H1 (cell line): ENCODE results near the gene HES5. TPM values are rescaled to one million over a fixed set of nuclear protein-coding genes. Genes with fewer than 3 reads are reported as not detected.

Experiments
- CTCF ChIA-PET: fragments of 300-600 bp; sonication (Branson Sonifier 250); formaldehyde crosslinking; loops from one replicate; lab custom pipeline; 2021; ENCODE audit not compliant: partially characterized antibody; lab: Charles Lee
- POLR2A ChIA-PET: fragments of 300-600 bp; sonication (Branson Sonifier 250); formaldehyde crosslinking; loops from one replicate; lab custom pipeline; 2021; ENCODE audit warnings: inconsistent platforms; ENCODE audit not compliant: partially characterized antibody; lab: Charles Lee
- DNase-seq, 2 experiments: peaks; one replicate each; pipeline versions ENCODE4 v3.0.0 to v3.0.0-alpha.2; 2010 to 2022; ENCODE audit warnings: low spot score in 2 of 2, low read depth in 1 of 2, mixed read lengths in 1 of 2
- FAIRE-seq: peaks from 2 replicates; lab custom pipeline; 2011; peaks lifted over from hg19 to GRCh38; lab: Jason Lieb, UNC
- H2AFZ ChIP-seq: 2 replicates; pipeline ENCODE4 v1.8.1; 2012; ENCODE audit warnings: low read length, inconsistent platforms
- H2AK5ac ChIP-seq: 2 replicates; pipeline ENCODE4 v1.6.1; 2013; ENCODE audit warnings: low read depth, low read length
- H2BK120ac ChIP-seq: replicated peaks from 2 replicates; pipeline ENCODE3; 2013; ENCODE audit warnings: low read depth, low read length, inconsistent platforms
- H2BK12ac ChIP-seq: 2 replicates; pipeline ENCODE4 v1.6.1; 2013; ENCODE audit warnings: low read depth, low read length
- H2BK15ac ChIP-seq: 2 replicates; pipeline ENCODE4 v1.6.1; 2013; ENCODE audit warnings: low read length
- H2BK20ac ChIP-seq: 2 replicates; pipeline ENCODE4 v1.6.1; 2013; ENCODE audit warnings: low read length
- H2BK5ac ChIP-seq: 2 replicates; pipeline ENCODE4 v1.6.1; 2013; ENCODE audit warnings: low read depth, low read length
- H3K14ac ChIP-seq: 2 replicates; pipeline ENCODE4 v1.6.1; 2013; ENCODE audit warnings: inconsistent platforms; ENCODE audit not compliant: insufficient read length
- H3K18ac ChIP-seq: 2 replicates; pipeline ENCODE4 v1.6.1; 2013; ENCODE audit warnings: low read length; ENCODE audit errors: extremely low read depth
- H3K23ac ChIP-seq: 2 replicates; pipeline ENCODE4 v1.6.1; 2013; ENCODE audit warnings: inconsistent platforms; ENCODE audit not compliant: insufficient read length
- H3K23me2 ChIP-seq: 2 replicates; pipeline ENCODE4 v1.6.1; 2013; ENCODE audit warnings: low read depth, low read length
- H3K27ac ChIP-seq: 2 replicates; pipeline ENCODE4 v1.6.1; 2011; ENCODE audit warnings: low read depth, low read length, inconsistent platforms
- H3K27me3 ChIP-seq, 4 experiments: replicated peaks in 1 of 4; 1 replicate in 1 of 4; 2 replicates in 3 of 4; pipeline versions ENCODE4 v1.6.1 to v1.8.1; 2011 to 2013; ENCODE audit warnings: low read length in 3 of 4, mild to moderate bottlenecking in 3 of 4, inconsistent platforms in 2 of 4, mixed read lengths in 2 of 4, moderate library complexity in 1 of 4; ENCODE audit not compliant: control insufficient read depth in 3 of 4, insufficient read depth in 3 of 4; ENCODE audit errors: extremely low read depth in 1 of 4
- H3K36me3 ChIP-seq, 4 experiments: 2 replicates each; pipeline versions ENCODE4 v1.6.1 to v1.8.1; 2011 to 2013; ENCODE audit warnings: mild to moderate bottlenecking in 4 of 4, low read length in 3 of 4, moderate library complexity in 2 of 4, control low read depth in 1 of 4, inconsistent platforms in 1 of 4; ENCODE audit not compliant: insufficient read depth in 4 of 4, control insufficient read depth in 2 of 4
- H3K4ac ChIP-seq: replicated peaks from 2 replicates; pipeline ENCODE3; 2013; ENCODE audit warnings: low read length, low read depth, mixed read lengths, inconsistent platforms; ENCODE audit not compliant: insufficient read length
- H3K4me1 ChIP-seq, 4 experiments: replicated peaks in 1 of 4; 1 replicate in 1 of 4; 2 replicates in 3 of 4; pipeline versions ENCODE4 v1.6.1 to v1.8.1; 2011 to 2013; ENCODE audit warnings: low read length in 3 of 4, inconsistent platforms in 2 of 4, mixed read lengths in 1 of 4; ENCODE audit not compliant: insufficient read depth in 4 of 4, control insufficient read depth in 3 of 4
- H3K4me2 ChIP-seq, 2 experiments: 2 replicates each; pipeline versions ENCODE4 v1.6.1 to v1.8.1; 2011 to 2013; ENCODE audit warnings: low read depth in 2 of 2, low read length in 2 of 2, control low read depth in 1 of 2, inconsistent platforms in 1 of 2, mild to moderate bottlenecking in 1 of 2; ENCODE audit not compliant: insufficient read depth in 1 of 2
- H3K4me3 ChIP-seq, 4 experiments: fragments of 200-600, 300-600 bp in 1 of 4; sonication (generic), shearing (Covaris generic), sonication (Bioruptor Twin) in 1 of 4; 2 replicates each; pipeline versions ENCODE4 v1.5.1 to v1.8.1; 2011 to 2016; ENCODE audit warnings: low read length in 4 of 4, low read depth in 3 of 4, control low read depth in 2 of 4, inconsistent platforms in 2 of 4, mild to moderate bottlenecking in 2 of 4, mixed read lengths in 1 of 4, moderate library complexity in 1 of 4; ENCODE audit not compliant: insufficient read depth in 2 of 4; ENCODE audit errors: extremely low read depth in 1 of 4
- H3K56ac ChIP-seq: replicated peaks from 2 replicates; pipeline ENCODE3; 2013; ENCODE audit warnings: low read depth, mild to moderate bottlenecking, mixed read lengths, low read length, inconsistent platforms; ENCODE audit not compliant: insufficient read length
- H3K79me1 ChIP-seq: 2 replicates; pipeline ENCODE4 v1.6.1; 2013; ENCODE audit warnings: low read depth, low read length, control low read depth
- H3K79me2 ChIP-seq, 2 experiments: 2 replicates each; pipeline versions ENCODE4 v1.6.1 to v1.8.1; 2012 to 2013; ENCODE audit warnings: low read length in 2 of 2, mild to moderate bottlenecking in 2 of 2, inconsistent platforms in 1 of 2; ENCODE audit not compliant: insufficient read depth in 2 of 2, control insufficient read depth in 1 of 2
- H3K9ac ChIP-seq, 4 experiments: replicated peaks in 1 of 4; 1 replicate in 1 of 4; 2 replicates in 3 of 4; pipeline versions ENCODE4 v1.6.1 to v1.8.1; 2011 to 2013; ENCODE audit warnings: low read depth in 3 of 4, low read length in 3 of 4, control low read depth in 2 of 4, mild to moderate bottlenecking in 2 of 4, moderate library complexity in 2 of 4, inconsistent platforms in 1 of 4; ENCODE audit errors: extremely low read depth in 1 of 4
- H3K9me3 ChIP-seq, 2 experiments: 2 replicates each; pipeline versions ENCODE4 v1.6.1 to v1.8.1; 2012 to 2013; ENCODE audit warnings: mild to moderate bottlenecking in 2 of 2, moderate library complexity in 2 of 2, control low read depth in 1 of 2, inconsistent platforms in 1 of 2, low read depth in 1 of 2, low read length in 1 of 2, mixed read lengths in 1 of 2; ENCODE audit not compliant: insufficient read depth in 2 of 2
- H4K20me1 ChIP-seq, 2 experiments: replicated peaks in 1 of 2; 2 replicates each; pipeline versions ENCODE3 to v1.8.1; 2011 to 2013; ENCODE audit warnings: inconsistent platforms in 2 of 2, low read length in 2 of 2, mild to moderate bottlenecking in 1 of 2; ENCODE audit not compliant: insufficient read depth in 2 of 2, control insufficient read depth in 1 of 2
- H4K5ac ChIP-seq: 2 replicates; pipeline ENCODE4 v1.6.1; 2013; ENCODE audit warnings: low read length, low read depth, mixed read lengths, inconsistent platforms; ENCODE audit not compliant: insufficient read length
- H4K8ac ChIP-seq: 2 replicates; pipeline ENCODE4 v1.8.0; 2013; ENCODE audit warnings: mild to moderate bottlenecking, moderate library complexity, low read length, inconsistent platforms; ENCODE audit not compliant: insufficient read depth; ENCODE audit errors: extremely low read depth
- H4K91ac ChIP-seq: replicated peaks from 2 replicates; pipeline ENCODE3; 2013; ENCODE audit warnings: low read length, mixed read lengths, inconsistent platforms; ENCODE audit not compliant: insufficient read length
- ATF3 ChIP-seq: IDR thresholded peaks from 2 replicates; pipeline ENCODE4 v1.6.1; 2011; ENCODE audit warnings: low read depth, mild to moderate bottlenecking, low read length; ENCODE audit not compliant: insufficient read depth
- BCL11A ChIP-seq, 2 experiments: IDR thresholded peaks; one replicate each; pipeline ENCODE4 v1.6.1; 2011; ENCODE audit warnings: low read depth in 2 of 2, low read length in 2 of 2, mild to moderate bottlenecking in 2 of 2
- CREB1 ChIP-seq: IDR thresholded peaks from 2 replicates; pipeline ENCODE4 v1.6.1; 2012; ENCODE audit warnings: inconsistent platforms
- EP300 ChIP-seq, 2 experiments: IDR thresholded peaks; 1 replicate in 1 of 2; 2 replicates in 1 of 2; pipeline ENCODE4 v1.6.1; 2011 to 2012; ENCODE audit warnings: low read depth in 2 of 2, low read length in 2 of 2, mild to moderate bottlenecking in 2 of 2, borderline replicate concordance in 1 of 2, inconsistent platforms in 1 of 2, moderate library complexity in 1 of 2
- KDM5A ChIP-seq: fragments of 200-600 bp; IDR thresholded peaks from 2 replicates; pipeline ENCODE4 v1.7.1; 2012; ENCODE audit warnings: mild to moderate bottlenecking, low read length, inconsistent platforms, mixed read lengths
- PHF8 ChIP-seq: fragments of 200-600 bp; sonication (generic); conservative IDR thresholded peaks from 2 replicates; pipeline ENCODE4 v1.7.1; 2012; ENCODE audit warnings: low read depth, mild to moderate bottlenecking, inconsistent platforms, low read length, moderate library complexity
- POLR2A ChIP-seq, 2 experiments: IDR thresholded peaks; 1 replicate in 1 of 2; 2 replicates in 1 of 2; pipeline ENCODE4 v1.6.1; 2011; ENCODE audit warnings: low read depth in 2 of 2, low read length in 2 of 2, mild to moderate bottlenecking in 2 of 2; ENCODE audit errors: control extremely low read depth in 1 of 2
- RAD21 ChIP-seq, 2 experiments: IDR thresholded peaks in 1 of 2; conservative IDR thresholded peaks in 1 of 2; 2 replicates each; pipeline ENCODE4 v1.6.1; 2011; ENCODE audit warnings: low read depth in 2 of 2, low read length in 2 of 2, improper control_type of control experiment in 1 of 2, inconsistent platforms in 1 of 2, mild to moderate bottlenecking in 1 of 2, moderate library complexity in 1 of 2
- SIRT6 ChIP-seq: IDR thresholded peaks from one replicate; pipeline ENCODE4 v1.7.1; 2012; ENCODE audit warnings: low read length, inconsistent platforms
- SP2 ChIP-seq: IDR thresholded peaks from 2 replicates; pipeline ENCODE4 v1.6.1; 2012; ENCODE audit warnings: mild to moderate bottlenecking, low read length, inconsistent platforms
- TAF1 ChIP-seq: IDR thresholded peaks from 2 replicates; pipeline ENCODE4 v1.6.1; 2011; ENCODE audit warnings: mild to moderate bottlenecking, low read depth, low read length
- ZNF274 ChIP-seq: IDR thresholded peaks from 2 replicates; pipeline ENCODE4 v1.7.0; 2012; ENCODE audit warnings: low read length, borderline replicate concordance; ENCODE audit errors: extremely low read depth
- WGBS, 2 experiments: shearing (Covaris generic) in 1 of 2; methylation state at CpG; one replicate each; pipeline versions ENCODE4 v1.1.6 to v1.1.7; 2013 to 2015; ENCODE audit warnings: low lambda C conversion rate in 2 of 2, mixed read lengths in 2 of 2, inconsistent platforms in 1 of 2, low coverage in 1 of 2, missing lambda C conversion rate in 1 of 2; ENCODE audit not compliant: insufficient replicate concordance in 2 of 2, insufficient coverage in 1 of 2, insufficient read length in 1 of 2; ENCODE audit errors: extremely low coverage in 1 of 2, missing lambda C conversion rate in 1 of 2; 5-methylcytosine and 5-hydroxymethylcytosine counted together
- polyA plus RNA-seq, 7 experiments: library from polyadenylated mRNA; depleted of rRNA in 3 of 7; stranded (reverse) in 5 of 7; unstranded in 2 of 7; fragments of >200 nt in 5 of 7; fragments of 200-250 nt in 2 of 7; gene quantifications; 1 replicate in 5 of 7; 2 replicates in 1 of 7; 4 replicates in 1 of 7; pipeline versions ENCODE4 v1.2.1 to v1.2.3, GENCODE V29; 2011 to 2013; ENCODE audit warnings: missing spikeins in 2 of 7, mixed read lengths in 2 of 7
- total RNA-seq: library from RNA; stranded (reverse); fragmentation: NEBNext Ultra II Directional; extraction: Animal tissue kit (Norgen Biotek cat#: 25700); gene quantifications from 2 replicates; pipeline ENCODE4 v1.2.1, GENCODE V29; 2021

The HES5 gene
- total and polyA plus RNA-seq, 2 of the 8 experiments (the other 6 are each of a cell fraction or from before 2014, with no cell fraction given) = 0.22 TPM; not detected in 1

- no peak overlapping the region for H3K27ac ChIP-seq
- WGBS, 2 experiments = 94% methylated on average over 15 of the region's 25 CpGs; no CpG with 5 or more reads in 1 of the 2 experiments
- H2BK5ac ChIP-seq = no peak overlapping the region
- H2BK120ac ChIP-seq = no peak overlapping the region
- no peak overlapping the region for H2BK20ac ChIP-seq
- peaks cover 18% of the 10 kb centered on the region for H3K79me1 ChIP-seq
- DNase-seq (no peak), FAIRE-seq (no peak)
- no peak overlapping the region for H3K56ac ChIP-seq
- no peak overlapping the region for H2BK12ac ChIP-seq
- H2AK5ac ChIP-seq = no peak overlapping the region
- H4K20me1 ChIP-seq = peaks cover 21 to 35% of the 10 kb centered on the region in 2 experiments
- no peak overlapping the region for H3K14ac ChIP-seq
- ChIA-PET CTCF (interaction anchor here (0.6 to 4.6 kb wide), 10 partner anchors 9 to 973 kb away, joined by 3 to 16 read pairs (median 3); no protein-coding TSS in a partner anchor), POLR2A (interaction anchor here (0.6 to 1.5 kb wide), 4 partner anchors 13 to 266 kb away, joined by 3 to 8 read pairs (median 4); no protein-coding TSS in a partner anchor)
- H3K9me3 ChIP-seq = no peaks in the 10 kb centered on the region
- H3K4me2 ChIP-seq = no peak overlapping the region
- no peak overlapping the region for H3K4me3 ChIP-seq
- H3K79me2 ChIP-seq = peaks cover 4 to 25% of the 10 kb centered on the region in 2 experiments; a peak in 2 of 4 replicates
- H3K9ac ChIP-seq = no peak overlapping the region
- H4K8ac ChIP-seq = no peak overlapping the region
- H2AFZ ChIP-seq = no peak overlapping the region
- peaks cover 18 to 54% (median 35%) of the 10 kb centered on the region in 4 experiments; a peak in 7 of 8 replicates for H3K36me3 ChIP-seq
- H3K27me3 ChIP-seq = no peaks in the 10 kb centered on the region
- H4K5ac ChIP-seq = no peak overlapping the region
- H3K23me2 ChIP-seq = no peaks in the 10 kb centered on the region
- H3K23ac ChIP-seq = no peak overlapping the region
- H3K4ac ChIP-seq = no peak overlapping the region
- H2BK15ac ChIP-seq = no peak overlapping the region
- H3K4me1 ChIP-seq = peaks cover 0 to 4% (median 1%) of the 10 kb centered on the region in 4 experiments; a peak in 2 of 7 replicates
- no peak overlapping the region for H3K18ac ChIP-seq
- no peak overlapping the region for H4K91ac ChIP-seq
- TF ChIP-seq PHF8 (no peak), ATF3 (no peak), RAD21 (IDR thresholded peaks at IDR 0.05 in 1 of 2, conservative IDR thresholded peaks at IDR 0.05 in 1 of 2; ENCODE audit: low read depth in 2 of 2, low read length in 2 of 2) (no peak), ZNF274 (no peak), POLR2A (IDR thresholded peaks at IDR 0.05; ENCODE audit: control extremely low read depth in 1 of 2, low read depth in 2 of 2, low read length in 2 of 2) (no peak), KDM5A (no peak), BCL11A (IDR thresholded peaks at IDR 0.05; ENCODE audit: low read depth in 2 of 2, low read length in 2 of 2) (no peak), SIRT6 (no peak), EP300 (IDR thresholded peaks at IDR 0.05; ENCODE audit: borderline replicate concordance in 1 of 2, low read depth in 2 of 2, low read length in 2 of 2) (no peak), TAF1 (no peak), CREB1 (no peak), SP2 (no peak)
Observed at GRCh38 chr1:2519029-2519685, 10.9 kb downstream of the HES5 start.
